Measurements from ENCODE around the gene GAGE10. TPM values are rescaled to one million over a fixed set of nuclear protein-coding genes. Genes with fewer than 3 reads are reported as not detected.

GAGE10 gene
- total and polyA plus RNA-seq, 9 of the 15 experiments (the other 6 are each of a cell fraction or from before 2014, with no cell fraction given): 0.80 to 3.1 (median 0.96) TPM; not detected in 4

GRCh38 chrX:49271341-49271740 is 32.1 kb upstream of the GAGE10 start (continued):
- TF ChIP-seq MNT (conservative IDR thresholded peaks at IDR 0.05) (no peak), NFIC (IDR thresholded peaks at IDR 0.05) (no peak), ZNF24 (IDR thresholded peaks at IDR 0.05) (no peak), BCOR (IDR thresholded peaks at IDR 0.05) (peak; percentile 67; the same call in 1 of the 2 replicates), ZNF431 (CRISPR knock-in tag; IDR thresholded peaks at IDR 0.05) (no peak), PTTG1 (tag; IDR thresholded peaks at IDR 0.05; ENCODE audit: low read depth) (no peak), HBP1 (CRISPR knock-in tag; IDR thresholded peaks at IDR 0.05) (no peak), SUPT5H (IDR thresholded peaks at IDR 0.05) (0 out of 2 replicates have a peak, but pooled peaks have one; percentile 1), GABPB1 (CRISPR knock-in tag; IDR thresholded peaks at IDR 0.05) (no peak), SMARCA5 (IDR thresholded peaks at IDR 0.05) (peak; percentile 57; the same call in 1 of the 2 replicates), SRSF3 (IDR thresholded peaks at IDR 0.05; ENCODE audit: insufficient read depth, low read length) (no peak), DACH1 (IDR thresholded peaks at IDR 0.05; ENCODE audit: partially characterized antibody) (no peak), RCOR1 (IDR thresholded peaks at IDR 0.05; ENCODE audit: borderline replicate concordance in 1 of 2, low read depth in 2 of 2, low read length in 2 of 2) (no peak)
- TF ChIP-seq, protein P1, sequence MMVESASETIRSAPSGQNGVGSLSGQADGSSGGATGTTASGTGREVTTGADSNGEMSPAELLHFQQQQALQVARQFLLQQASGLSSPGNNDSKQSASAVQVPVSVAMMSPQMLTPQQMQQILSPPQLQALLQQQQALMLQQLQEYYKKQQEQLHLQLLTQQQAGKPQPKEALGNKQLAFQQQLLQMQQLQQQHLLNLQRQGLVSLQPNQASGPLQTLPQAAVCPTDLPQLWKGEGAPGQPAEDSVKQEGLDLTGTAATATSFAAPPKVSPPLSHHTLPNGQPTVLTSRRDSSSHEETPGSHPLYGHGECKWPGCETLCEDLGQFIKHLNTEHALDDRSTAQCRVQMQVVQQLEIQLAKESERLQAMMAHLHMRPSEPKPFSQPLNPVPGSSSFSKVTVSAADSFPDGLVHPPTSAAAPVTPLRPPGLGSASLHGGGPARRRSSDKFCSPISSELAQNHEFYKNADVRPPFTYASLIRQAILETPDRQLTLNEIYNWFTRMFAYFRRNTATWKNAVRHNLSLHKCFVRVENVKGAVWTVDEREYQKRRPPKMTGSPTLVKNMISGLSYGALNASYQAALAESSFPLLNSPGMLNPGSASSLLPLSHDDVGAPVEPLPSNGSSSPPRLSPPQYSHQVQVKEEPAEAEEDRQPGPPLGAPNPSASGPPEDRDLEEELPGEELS (CRISPR knock-in tag; IDR thresholded peaks at IDR 0.05; ENCODE audit: borderline replicate concordance): no peak
- TF ChIP-seq, protein P2, sequence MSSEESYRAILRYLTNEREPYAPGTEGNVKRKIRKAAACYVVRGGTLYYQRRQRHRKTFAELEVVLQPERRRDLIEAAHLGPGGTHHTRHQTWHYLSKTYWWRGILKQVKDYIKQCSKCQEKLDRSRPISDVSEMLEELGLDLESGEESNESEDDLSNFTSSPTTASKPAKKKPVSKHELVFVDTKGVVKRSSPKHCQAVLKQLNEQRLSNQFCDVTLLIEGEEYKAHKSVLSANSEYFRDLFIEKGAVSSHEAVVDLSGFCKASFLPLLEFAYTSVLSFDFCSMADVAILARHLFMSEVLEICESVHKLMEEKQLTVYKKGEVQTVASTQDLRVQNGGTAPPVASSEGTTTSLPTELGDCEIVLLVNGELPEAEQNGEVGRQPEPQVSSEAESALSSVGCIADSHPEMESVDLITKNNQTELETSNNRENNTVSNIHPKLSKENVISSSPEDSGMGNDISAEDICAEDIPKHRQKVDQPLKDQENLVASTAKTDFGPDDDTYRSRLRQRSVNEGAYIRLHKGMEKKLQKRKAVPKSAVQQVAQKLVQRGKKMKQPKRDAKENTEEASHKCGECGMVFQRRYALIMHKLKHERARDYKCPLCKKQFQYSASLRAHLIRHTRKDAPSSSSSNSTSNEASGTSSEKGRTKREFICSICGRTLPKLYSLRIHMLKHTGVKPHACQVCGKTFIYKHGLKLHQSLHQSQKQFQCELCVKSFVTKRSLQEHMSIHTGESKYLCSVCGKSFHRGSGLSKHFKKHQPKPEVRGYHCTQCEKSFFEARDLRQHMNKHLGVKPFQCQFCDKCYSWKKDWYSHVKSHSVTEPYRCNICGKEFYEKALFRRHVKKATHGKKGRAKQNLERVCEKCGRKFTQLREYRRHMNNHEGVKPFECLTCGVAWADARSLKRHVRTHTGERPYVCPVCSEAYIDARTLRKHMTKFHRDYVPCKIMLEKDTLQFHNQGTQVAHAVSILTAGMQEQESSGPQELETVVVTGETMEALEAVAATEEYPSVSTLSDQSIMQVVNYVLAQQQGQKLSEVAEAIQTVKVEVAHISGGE (CRISPR knock-in tag; IDR thresholded peaks at IDR 0.05): no peak
- TF ChIP-seq, protein P3, sequence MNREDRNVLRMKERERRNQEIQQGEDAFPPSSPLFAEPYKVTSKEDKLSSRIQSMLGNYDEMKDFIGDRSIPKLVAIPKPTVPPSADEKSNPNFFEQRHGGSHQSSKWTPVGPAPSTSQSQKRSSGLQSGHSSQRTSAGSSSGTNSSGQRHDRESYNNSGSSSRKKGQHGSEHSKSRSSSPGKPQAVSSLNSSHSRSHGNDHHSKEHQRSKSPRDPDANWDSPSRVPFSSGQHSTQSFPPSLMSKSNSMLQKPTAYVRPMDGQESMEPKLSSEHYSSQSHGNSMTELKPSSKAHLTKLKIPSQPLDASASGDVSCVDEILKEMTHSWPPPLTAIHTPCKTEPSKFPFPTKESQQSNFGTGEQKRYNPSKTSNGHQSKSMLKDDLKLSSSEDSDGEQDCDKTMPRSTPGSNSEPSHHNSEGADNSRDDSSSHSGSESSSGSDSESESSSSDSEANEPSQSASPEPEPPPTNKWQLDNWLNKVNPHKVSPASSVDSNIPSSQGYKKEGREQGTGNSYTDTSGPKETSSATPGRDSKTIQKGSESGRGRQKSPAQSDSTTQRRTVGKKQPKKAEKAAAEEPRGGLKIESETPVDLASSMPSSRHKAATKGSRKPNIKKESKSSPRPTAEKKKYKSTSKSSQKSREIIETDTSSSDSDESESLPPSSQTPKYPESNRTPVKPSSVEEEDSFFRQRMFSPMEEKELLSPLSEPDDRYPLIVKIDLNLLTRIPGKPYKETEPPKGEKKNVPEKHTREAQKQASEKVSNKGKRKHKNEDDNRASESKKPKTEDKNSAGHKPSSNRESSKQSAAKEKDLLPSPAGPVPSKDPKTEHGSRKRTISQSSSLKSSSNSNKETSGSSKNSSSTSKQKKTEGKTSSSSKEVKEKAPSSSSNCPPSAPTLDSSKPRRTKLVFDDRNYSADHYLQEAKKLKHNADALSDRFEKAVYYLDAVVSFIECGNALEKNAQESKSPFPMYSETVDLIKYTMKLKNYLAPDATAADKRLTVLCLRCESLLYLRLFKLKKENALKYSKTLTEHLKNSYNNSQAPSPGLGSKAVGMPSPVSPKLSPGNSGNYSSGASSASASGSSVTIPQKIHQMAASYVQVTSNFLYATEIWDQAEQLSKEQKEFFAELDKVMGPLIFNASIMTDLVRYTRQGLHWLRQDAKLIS (CRISPR knock-in tag; IDR thresholded peaks at IDR 0.05): no peak
